ENCODE results near the gene RBM47.

RBM47 gene

GRCh38 chr4:40584517-40585141, 45.0 kb downstream of the RBM47 start:
- FAIRE-seq (peak; percentile 5), DNase-seq (ENCODE audit: insufficient read length) (no peak)
- TF ChIP-seq POLR2A (IDR thresholded peaks at IDR 0.05; ENCODE audit: low read depth, low read length) (no peak), TAF1 (IDR thresholded peaks at IDR 0.05; ENCODE audit: borderline replicate concordance, low read depth, low read length) (no peak), POLR2AphosphoS5 (IDR thresholded peaks at IDR 0.05; ENCODE audit: low read depth, low read length) (no peak)

GRCh38 chr4:40583850-40584439, 45.7 kb downstream of the RBM47 start:
- TF ChIP-seq POLR2AphosphoS5 (IDR thresholded peaks at IDR 0.05; ENCODE audit: low read depth, low read length) (no peak), POLR2A (IDR thresholded peaks at IDR 0.05; ENCODE audit: low read depth, low read length) (no peak), TAF1 (IDR thresholded peaks at IDR 0.05; ENCODE audit: borderline replicate concordance, low read depth, low read length) (no peak)
- FAIRE-seq (no peak), DNase-seq (ENCODE audit: insufficient read length) (no peak)

- no peak for FAIRE-seq
- no peak for DNase-seq (ENCODE audit: insufficient read length)
- TF ChIP-seq POLR2A (IDR thresholded peaks at IDR 0.05; ENCODE audit: low read depth, low read length) = no peak
- no peak for TF ChIP-seq POLR2AphosphoS5 (IDR thresholded peaks at IDR 0.05; ENCODE audit: low read depth, low read length)
- TF ChIP-seq TAF1 (IDR thresholded peaks at IDR 0.05; ENCODE audit: borderline replicate concordance, low read depth, low read length) = no peak
Observed at GRCh38 chr4:40582413-40582812, 47.3 kb downstream of the RBM47 start.

DNA sequence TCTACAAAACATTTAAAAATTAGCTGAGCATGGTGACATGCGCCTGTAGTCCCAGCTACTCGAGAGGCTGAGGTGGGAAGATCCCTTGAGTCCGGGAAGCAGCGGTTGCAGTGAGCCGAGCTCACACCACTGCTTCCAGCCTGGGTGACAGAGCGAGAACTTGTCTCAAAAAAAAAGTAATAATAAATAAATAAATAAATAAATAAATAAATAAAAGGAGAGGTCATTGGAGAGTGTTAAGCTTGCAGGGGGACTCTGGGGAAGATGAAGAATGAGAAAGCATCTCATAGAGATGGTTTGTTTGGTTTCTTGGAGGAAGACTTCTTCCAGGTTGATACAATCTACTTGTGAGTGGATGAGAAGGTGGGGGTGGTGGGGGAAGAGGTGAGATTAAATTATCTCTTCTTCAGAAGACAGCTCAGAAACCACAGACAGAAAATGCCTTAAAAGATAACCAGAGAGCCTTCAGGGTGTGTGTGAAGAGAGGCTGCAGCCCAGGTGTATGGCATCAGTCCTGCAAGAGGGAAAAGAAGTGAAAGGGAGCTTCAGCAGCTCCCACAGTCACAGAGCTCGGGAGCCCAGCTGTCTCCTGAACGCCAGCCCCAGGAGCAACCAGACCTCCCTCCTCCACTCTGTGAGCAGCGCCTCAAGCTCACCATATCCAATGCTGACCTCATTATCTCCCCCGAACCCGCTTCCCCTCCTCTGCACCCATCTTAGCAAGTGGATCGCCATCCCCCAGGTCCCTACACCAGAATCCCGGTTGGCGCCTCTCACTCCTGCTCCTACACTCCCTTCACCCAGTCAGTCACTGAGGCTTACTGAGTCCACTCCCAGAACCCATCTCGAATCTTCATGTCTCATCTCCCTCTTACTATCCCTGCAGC, 48.2 kb downstream of the RBM47 start:
- no peak for TF ChIP-seq TAF1 (IDR thresholded peaks at IDR 0.05; ENCODE audit: borderline replicate concordance, low read depth, low read length)
- no peak for TF ChIP-seq POLR2AphosphoS5 (IDR thresholded peaks at IDR 0.05; ENCODE audit: low read depth, low read length)
- TF ChIP-seq POLR2A (IDR thresholded peaks at IDR 0.05; ENCODE audit: low read depth, low read length) = no peak
- DNase-seq (ENCODE audit: insufficient read length) (no peak), FAIRE-seq (no peak)

- FAIRE-seq = no peak
- no peak for DNase-seq (ENCODE audit: insufficient read length)
- TF ChIP-seq POLR2A (IDR thresholded peaks at IDR 0.05; ENCODE audit: low read depth, low read length) = no peak
- no peak for TF ChIP-seq POLR2AphosphoS5 (IDR thresholded peaks at IDR 0.05; ENCODE audit: low read depth, low read length)
- no peak for TF ChIP-seq TAF1 (IDR thresholded peaks at IDR 0.05; ENCODE audit: borderline replicate concordance, low read depth, low read length)
Observed at GRCh38 chr4:40579983-40580382, 49.7 kb downstream of the RBM47 start.

DNA sequence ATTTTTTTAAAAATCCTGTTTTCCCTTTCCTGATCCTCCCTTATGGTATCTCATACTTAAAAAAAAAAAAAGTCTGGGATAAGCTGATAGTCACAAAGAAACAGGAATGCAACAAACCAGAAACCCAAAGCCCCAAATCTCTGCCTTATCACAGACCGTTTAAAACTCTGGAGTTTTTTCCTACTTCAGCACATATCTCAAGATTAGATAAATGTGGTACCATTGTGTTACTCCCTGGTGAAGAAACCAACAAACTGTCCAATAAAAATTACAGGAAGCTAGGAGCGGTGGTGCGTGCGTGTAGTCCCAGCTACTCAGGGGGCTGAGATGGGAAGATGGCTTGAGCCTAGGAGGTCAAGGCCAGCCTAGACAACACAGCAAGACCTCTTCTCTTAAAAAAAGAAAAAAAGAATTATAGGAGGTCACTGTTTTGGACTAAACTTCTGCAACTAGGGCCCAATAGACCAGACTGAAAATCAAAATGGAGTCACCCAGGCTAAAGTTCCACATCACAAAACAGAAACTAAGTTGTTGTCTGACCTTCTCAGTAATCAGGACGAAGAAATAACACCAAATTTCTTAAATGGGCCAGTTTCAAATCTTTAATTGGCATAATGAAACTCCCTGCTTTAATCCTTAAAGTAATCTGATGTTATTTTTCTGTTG, 51.9 kb downstream of the RBM47 start:
- peak; percentile 24 for FAIRE-seq
- no peak for DNase-seq (ENCODE audit: insufficient read length)
- TF ChIP-seq POLR2AphosphoS5 (IDR thresholded peaks at IDR 0.05; ENCODE audit: low read depth, low read length) (no peak), POLR2A (IDR thresholded peaks at IDR 0.05; ENCODE audit: low read depth, low read length) (no peak), TAF1 (IDR thresholded peaks at IDR 0.05; ENCODE audit: borderline replicate concordance, low read depth, low read length) (no peak)

DNA sequence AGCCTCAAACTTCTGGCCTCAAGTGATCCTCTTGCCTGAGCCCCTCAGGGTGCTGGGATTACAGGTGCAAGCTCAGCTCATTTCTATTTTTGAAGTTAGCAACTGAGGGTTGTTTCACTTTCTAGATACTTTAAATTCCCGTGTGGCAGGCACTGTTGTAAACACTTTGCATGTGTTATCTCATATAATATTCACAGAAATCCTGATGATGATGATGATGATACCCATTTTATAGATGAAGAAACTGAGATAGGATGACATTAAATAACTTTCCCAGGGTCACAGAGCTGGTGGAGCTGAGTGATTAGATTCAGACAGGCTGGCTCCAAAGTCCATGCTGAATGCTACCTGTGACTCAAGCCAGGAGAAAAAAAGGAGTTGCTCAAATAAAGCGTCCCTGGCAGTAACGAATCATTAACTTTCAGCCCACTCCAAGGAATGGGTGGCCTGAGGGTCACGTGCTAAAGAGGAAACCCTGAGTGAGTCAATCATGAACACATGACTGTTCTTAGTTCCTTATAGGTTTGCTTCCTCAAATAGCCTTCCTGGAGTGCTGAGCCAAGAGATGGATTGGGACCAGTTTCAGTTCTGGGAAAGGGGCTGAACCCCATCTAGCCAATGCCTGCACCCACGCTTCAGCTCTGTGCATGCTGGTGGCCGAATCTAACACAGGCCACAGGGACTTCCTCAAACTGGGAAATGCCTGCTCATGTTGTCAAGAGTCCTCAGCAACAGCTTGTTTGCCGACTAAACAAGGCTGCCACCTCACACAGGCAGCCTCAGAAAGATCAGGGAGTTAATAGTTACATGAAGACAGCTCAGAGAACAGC, 52.8 kb downstream of the RBM47 start:
- TF ChIP-seq TAF1 (IDR thresholded peaks at IDR 0.05; ENCODE audit: borderline replicate concordance, low read depth, low read length) (no peak), POLR2A (IDR thresholded peaks at IDR 0.05; ENCODE audit: low read depth, low read length) (no peak), POLR2AphosphoS5 (IDR thresholded peaks at IDR 0.05; ENCODE audit: low read depth, low read length) (no peak)
- DNase-seq (ENCODE audit: insufficient read length) (no peak), FAIRE-seq (peak; percentile 96)

- TF ChIP-seq POLR2AphosphoS5 (IDR thresholded peaks at IDR 0.05; ENCODE audit: low read depth, low read length) (no peak), TAF1 (IDR thresholded peaks at IDR 0.05; ENCODE audit: borderline replicate concordance, low read depth, low read length) (no peak), POLR2A (IDR thresholded peaks at IDR 0.05; ENCODE audit: low read depth, low read length) (no peak)
- no peak for FAIRE-seq
- DNase-seq (ENCODE audit: insufficient read length) = no peak
Observed at GRCh38 chr4:40575846-40576245, 53.8 kb downstream of the RBM47 start.

DNA sequence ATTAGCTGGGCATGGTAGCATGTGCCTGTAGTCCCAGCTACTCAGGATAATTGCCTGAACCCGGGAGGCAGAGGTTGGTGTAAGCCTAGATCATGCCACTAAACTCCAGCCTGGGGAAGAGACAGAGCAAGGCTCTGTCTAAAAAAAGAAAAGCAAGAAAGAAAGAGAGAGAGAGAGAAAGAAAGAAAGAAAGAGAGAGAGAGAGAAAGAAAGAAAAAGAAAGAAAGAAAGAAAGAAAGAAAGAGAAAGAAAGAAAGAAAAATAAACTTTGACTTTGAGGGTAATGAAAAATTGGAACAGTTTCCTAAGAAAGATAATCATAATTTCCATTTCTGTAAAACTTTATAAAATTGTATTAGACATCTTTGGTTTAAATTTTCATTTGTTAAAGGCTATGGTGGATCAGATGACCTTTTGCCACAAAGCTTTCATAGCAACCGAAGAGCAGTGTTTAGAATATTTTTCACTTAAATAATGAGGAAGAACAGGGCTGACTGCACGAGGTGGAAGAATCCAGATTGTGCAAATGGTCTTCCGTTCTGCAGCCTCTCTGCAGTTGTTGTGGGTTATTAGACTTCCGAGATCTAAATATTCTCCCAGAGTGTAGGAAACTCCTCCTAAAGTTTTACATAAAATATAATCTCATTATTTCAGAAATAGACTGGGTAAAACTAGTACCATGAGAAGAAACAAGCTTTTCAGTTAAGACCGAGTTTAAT, 55.9 kb downstream of the RBM47 start:
- TF ChIP-seq TAF1 (IDR thresholded peaks at IDR 0.05; ENCODE audit: borderline replicate concordance, low read depth, low read length) = no peak
- no peak for TF ChIP-seq POLR2A (IDR thresholded peaks at IDR 0.05; ENCODE audit: low read depth, low read length)
- no peak for TF ChIP-seq POLR2AphosphoS5 (IDR thresholded peaks at IDR 0.05; ENCODE audit: low read depth, low read length)
- no peak for DNase-seq (ENCODE audit: insufficient read length)
- FAIRE-seq = peak; percentile 58

DNA sequence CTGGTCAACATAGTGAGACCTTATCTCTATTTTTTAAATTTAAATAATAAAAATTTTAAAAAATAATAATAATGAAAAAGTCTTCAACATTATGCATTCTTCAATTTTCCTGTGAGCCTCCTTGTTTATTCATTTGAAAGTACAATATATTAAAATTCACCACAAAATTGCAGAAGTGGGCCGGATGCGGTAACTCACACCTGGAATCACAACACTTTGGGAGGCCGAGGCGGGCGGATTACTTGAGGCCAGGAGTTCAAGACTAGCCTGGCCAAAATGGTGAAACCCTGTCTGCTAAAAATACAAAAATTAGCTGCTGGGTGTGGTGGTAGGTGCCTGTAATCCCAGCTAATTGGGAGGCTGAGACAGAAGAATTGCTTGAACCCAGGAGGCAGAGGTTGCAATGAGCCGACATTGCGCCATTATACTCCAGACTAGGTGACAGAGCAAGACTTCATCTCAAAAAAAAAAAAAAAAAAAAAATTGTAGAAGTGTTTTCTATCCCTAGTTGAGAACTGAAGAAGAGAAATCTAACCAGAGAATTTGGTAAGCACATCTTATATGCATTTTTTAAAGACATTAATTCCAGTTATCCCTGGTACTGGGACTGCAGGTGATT, 56.9 kb downstream of the RBM47 start:
- DNase-seq (ENCODE audit: insufficient read length) = no peak
- TF ChIP-seq POLR2AphosphoS5 (IDR thresholded peaks at IDR 0.05; ENCODE audit: low read depth, low read length) (no peak), POLR2A (IDR thresholded peaks at IDR 0.05; ENCODE audit: low read depth, low read length) (no peak), TAF1 (IDR thresholded peaks at IDR 0.05; ENCODE audit: borderline replicate concordance, low read depth, low read length) (no peak)
- FAIRE-seq = no peak
